Vagina (tissue), 2 donors: Measurements from ENCODE around the gene PNMA8C.

Experiments used
- POLR2A ChIP-seq, 2 donors: fragments of 450-650 bp; IDR thresholded peaks; one replicate each; pipeline ENCODE4 v1.6.1; 2017; ENCODE audit warnings: antibody characterized with exemption in 2 of 2, mild to moderate bottlenecking in 2 of 2, moderate library complexity in 2 of 2
- POLR2AphosphoS5 ChIP-seq, 2 donors: sonication (generic); formaldehyde crosslinking; IDR thresholded peaks; one replicate each; pipeline ENCODE4 v1.9.0; 2017; ENCODE audit warnings: antibody characterized with exemption in 2 of 2, mild to moderate bottlenecking in 2 of 2, low read depth in 1 of 2; ENCODE audit not compliant: insufficient read depth in 1 of 2

- TF ChIP-seq POLR2A (IDR thresholded peaks at IDR 0.05): no peak
- TF ChIP-seq POLR2AphosphoS5 (IDR thresholded peaks at IDR 0.05; ENCODE audit: insufficient read depth in 1 of 2, low read depth in 1 of 2): no peak
These were observed 2.7 kb downstream of the PNMA8C start for GRCh38 chr19:46426035-46426505.
